ENCODE measurements around the gene DFFA. TPM values are rescaled to one million over a fixed set of nuclear protein-coding genes. Genes with fewer than 3 reads are reported as not detected.

DFFA gene
- total and polyA plus RNA-seq, 9 of the 15 experiments (the other 6 are each of a cell fraction or from before 2014, with no cell fraction given): 39.6 to 74.8 (median 59.2) TPM

DNA sequence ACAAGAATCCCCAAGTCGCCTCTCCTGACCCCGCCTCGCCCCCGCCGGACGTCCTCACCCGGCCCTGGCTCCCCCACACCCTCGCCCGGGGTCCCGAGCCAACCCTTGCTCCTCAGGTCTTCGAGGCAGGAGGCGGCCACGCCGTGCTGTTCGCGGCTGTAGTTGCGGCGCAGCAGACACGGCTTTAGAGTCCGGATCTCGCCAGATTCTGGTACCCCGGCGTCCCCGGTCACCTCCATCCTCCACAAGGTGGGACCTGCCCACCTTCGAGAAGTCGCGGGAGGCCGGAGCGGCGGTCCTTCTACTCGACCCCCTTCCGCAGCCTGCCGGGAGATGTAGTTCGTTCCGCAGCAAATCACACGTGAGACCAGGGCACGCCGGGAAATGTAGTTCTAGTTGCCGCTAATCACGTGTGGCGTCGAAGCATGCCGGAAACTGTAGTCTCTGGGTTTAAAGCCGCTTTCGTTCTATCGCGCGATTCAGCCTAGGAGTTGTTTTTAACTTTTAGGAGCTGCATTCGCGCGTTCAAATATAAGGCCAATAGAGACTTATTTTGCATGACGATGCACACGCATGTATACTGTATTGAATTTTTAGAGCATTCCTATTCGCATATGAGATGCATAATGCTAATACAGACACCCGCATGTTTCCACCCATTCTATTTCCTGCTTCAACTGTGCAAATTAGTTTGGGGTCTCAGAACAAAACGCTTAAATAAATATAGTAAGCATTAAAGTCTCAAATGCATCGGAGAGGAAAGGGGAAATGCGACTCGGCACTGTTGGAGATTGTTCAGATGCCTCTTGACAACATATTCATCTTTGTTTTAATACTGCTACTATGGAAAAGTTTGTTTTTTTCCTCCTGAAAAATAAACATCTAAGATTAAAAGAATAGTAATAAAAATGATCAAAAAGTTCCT, at the start of gene DFFA (continued):
- TF ChIP-seq TBP (optimal IDR thresholded peaks at IDR 0.05; ENCODE audit: low read depth, low read length): peak; percentile 88
- peak in 1 of 2 experiments; percentile 0; a peak in 1 of 4 replicates for TF ChIP-seq KDM1A (IDR thresholded peaks at IDR 0.05)
- TF ChIP-seq ZNF583 (CRISPR knock-in tag; IDR thresholded peaks at IDR 0.05): peak; percentile 88
- TF ChIP-seq ZNF143 (CRISPR knock-in tag; IDR thresholded peaks at IDR 0.05): peak; percentile 100
- TF ChIP-seq GATAD2A (IDR thresholded peaks at IDR 0.05): peak; percentile 86; the same call in 1 of the 2 replicates
- TF ChIP-seq, protein P1, sequence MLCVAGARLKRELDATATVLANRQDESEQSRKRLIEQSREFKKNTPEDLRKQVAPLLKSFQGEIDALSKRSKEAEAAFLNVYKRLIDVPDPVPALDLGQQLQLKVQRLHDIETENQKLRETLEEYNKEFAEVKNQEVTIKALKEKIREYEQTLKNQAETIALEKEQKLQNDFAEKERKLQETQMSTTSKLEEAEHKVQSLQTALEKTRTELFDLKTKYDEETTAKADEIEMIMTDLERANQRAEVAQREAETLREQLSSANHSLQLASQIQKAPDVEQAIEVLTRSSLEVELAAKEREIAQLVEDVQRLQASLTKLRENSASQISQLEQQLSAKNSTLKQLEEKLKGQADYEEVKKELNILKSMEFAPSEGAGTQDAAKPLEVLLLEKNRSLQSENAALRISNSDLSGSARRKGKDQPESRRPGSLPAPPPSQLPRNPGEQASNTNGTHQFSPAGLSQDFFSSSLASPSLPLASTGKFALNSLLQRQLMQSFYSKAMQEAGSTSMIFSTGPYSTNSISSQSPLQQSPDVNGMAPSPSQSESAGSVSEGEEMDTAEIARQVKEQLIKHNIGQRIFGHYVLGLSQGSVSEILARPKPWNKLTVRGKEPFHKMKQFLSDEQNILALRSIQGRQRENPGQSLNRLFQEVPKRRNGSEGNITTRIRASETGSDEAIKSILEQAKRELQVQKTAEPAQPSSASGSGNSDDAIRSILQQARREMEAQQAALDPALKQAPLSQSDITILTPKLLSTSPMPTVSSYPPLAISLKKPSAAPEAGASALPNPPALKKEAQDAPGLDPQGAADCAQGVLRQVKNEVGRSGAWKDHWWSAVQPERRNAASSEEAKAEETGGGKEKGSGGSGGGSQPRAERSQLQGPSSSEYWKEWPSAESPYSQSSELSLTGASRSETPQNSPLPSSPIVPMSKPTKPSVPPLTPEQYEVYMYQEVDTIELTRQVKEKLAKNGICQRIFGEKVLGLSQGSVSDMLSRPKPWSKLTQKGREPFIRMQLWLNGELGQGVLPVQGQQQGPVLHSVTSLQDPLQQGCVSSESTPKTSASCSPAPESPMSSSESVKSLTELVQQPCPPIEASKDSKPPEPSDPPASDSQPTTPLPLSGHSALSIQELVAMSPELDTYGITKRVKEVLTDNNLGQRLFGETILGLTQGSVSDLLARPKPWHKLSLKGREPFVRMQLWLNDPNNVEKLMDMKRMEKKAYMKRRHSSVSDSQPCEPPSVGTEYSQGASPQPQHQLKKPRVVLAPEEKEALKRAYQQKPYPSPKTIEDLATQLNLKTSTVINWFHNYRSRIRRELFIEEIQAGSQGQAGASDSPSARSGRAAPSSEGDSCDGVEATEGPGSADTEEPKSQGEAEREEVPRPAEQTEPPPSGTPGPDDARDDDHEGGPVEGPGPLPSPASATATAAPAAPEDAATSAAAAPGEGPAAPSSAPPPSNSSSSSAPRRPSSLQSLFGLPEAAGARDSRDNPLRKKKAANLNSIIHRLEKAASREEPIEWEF (CRISPR knock-in tag; IDR thresholded peaks at IDR 0.05): peak; percentile 86
- peak; percentile 73; the same call in 1 of the 2 replicates for TF ChIP-seq BACH1 (tag; IDR thresholded peaks at IDR 0.05)
- TF ChIP-seq BRCA1 (IDR thresholded peaks at IDR 0.05): no peak
- no peak for TF ChIP-seq BRCA1 (CRISPR knock-in tag; IDR thresholded peaks at IDR 0.05)
- TF ChIP-seq, protein P2, sequence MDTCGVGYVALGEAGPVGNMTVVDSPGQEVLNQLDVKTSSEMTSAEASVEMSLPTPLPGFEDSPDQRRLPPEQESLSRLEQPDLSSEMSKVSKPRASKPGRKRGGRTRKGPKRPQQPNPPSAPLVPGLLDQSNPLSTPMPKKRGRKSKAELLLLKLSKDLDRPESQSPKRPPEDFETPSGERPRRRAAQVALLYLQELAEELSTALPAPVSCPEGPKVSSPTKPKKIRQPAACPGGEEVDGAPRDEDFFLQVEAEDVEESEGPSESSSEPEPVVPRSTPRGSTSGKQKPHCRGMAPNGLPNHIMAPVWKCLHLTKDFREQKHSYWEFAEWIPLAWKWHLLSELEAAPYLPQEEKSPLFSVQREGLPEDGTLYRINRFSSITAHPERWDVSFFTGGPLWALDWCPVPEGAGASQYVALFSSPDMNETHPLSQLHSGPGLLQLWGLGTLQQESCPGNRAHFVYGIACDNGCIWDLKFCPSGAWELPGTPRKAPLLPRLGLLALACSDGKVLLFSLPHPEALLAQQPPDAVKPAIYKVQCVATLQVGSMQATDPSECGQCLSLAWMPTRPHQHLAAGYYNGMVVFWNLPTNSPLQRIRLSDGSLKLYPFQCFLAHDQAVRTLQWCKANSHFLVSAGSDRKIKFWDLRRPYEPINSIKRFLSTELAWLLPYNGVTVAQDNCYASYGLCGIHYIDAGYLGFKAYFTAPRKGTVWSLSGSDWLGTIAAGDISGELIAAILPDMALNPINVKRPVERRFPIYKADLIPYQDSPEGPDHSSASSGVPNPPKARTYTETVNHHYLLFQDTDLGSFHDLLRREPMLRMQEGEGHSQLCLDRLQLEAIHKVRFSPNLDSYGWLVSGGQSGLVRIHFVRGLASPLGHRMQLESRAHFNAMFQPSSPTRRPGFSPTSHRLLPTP (IDR thresholded peaks at IDR 0.05; ENCODE audit: borderline replicate concordance, extremely low read depth, insufficient read length): no peak
- TF ChIP-seq CAMTA2 (CRISPR knock-in tag; conservative IDR thresholded peaks at IDR 0.05): no peak
- TF ChIP-seq, protein P3, sequence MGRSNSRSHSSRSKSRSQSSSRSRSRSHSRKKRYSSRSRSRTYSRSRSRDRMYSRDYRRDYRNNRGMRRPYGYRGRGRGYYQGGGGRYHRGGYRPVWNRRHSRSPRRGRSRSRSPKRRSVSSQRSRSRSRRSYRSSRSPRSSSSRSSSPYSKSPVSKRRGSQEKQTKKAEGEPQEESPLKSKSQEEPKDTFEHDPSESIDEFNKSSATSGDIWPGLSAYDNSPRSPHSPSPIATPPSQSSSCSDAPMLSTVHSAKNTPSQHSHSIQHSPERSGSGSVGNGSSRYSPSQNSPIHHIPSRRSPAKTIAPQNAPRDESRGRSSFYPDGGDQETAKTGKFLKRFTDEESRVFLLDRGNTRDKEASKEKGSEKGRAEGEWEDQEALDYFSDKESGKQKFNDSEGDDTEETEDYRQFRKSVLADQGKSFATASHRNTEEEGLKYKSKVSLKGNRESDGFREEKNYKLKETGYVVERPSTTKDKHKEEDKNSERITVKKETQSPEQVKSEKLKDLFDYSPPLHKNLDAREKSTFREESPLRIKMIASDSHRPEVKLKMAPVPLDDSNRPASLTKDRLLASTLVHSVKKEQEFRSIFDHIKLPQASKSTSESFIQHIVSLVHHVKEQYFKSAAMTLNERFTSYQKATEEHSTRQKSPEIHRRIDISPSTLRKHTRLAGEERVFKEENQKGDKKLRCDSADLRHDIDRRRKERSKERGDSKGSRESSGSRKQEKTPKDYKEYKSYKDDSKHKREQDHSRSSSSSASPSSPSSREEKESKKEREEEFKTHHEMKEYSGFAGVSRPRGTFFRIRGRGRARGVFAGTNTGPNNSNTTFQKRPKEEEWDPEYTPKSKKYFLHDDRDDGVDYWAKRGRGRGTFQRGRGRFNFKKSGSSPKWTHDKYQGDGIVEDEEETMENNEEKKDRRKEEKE (IDR thresholded peaks at IDR 0.05; ENCODE audit: borderline replicate concordance in 1 of 2, control insufficient read depth in 1 of 2, low read depth in 2 of 2, low read length in 1 of 2): 0 out of 4 replicates have a peak, but pooled peaks of 1 of the 2 experiments have one; percentile 57

Data from K562 (cell line).